Fibroblast of lung (primary cell): ENCODE data around the gene TMEM178B.

ENCODE experiments used
- CTCF ChIP-seq, 2 donors: IDR thresholded peaks in 1 of 2; conservative IDR thresholded peaks in 1 of 2; 1 replicate in 1 of 2; 2 replicates in 1 of 2; pipeline ENCODE4 v1.5.1; 2011 to 2012; ENCODE audit warnings: low read length in 2 of 2, control low read depth in 1 of 2, inconsistent platforms in 1 of 2, low read depth in 1 of 2, mild to moderate bottlenecking in 1 of 2
- EZH2 ChIP-seq: IDR thresholded peaks from 2 replicates; pipeline ENCODE4 v1.5.1; 2012; ENCODE audit warnings: low read length, control low read depth, mild to moderate bottlenecking; ENCODE audit errors: missing control alignments

GRCh38 chr7:141221007-141221612 lies 147.2 kb downstream of the TMEM178B start:
- no peak for TF ChIP-seq CTCF (conservative IDR thresholded peaks at IDR 0.05 in 1 of 2, IDR thresholded peaks at IDR 0.05 in 1 of 2; ENCODE audit: low read depth in 1 of 2, low read length in 2 of 2)
- no peak for TF ChIP-seq EZH2
